Measurements from ENCODE around the gene PTTG1IP.

GRCh38 chr21:44871576-44872269 lies 1.8 kb downstream of the PTTG1IP start:
- TF ChIP-seq POLR2AphosphoS5 (IDR thresholded peaks at IDR 0.05) (peak; percentile 59), CTCF (IDR thresholded peaks at IDR 0.05) (no peak), EP300 (IDR thresholded peaks at IDR 0.05) (no peak)
